GM23338 (cell line): ENCODE results near the gene LCE1C. TPM values are rescaled to one million over a fixed set of nuclear protein-coding genes. Genes with fewer than 3 reads are reported as not detected.

Experiments used
- ATAC-seq: fragments of 200-7000 bp; cut with Tn5 transposase; 3 replicates; pipeline ENCODE4 v1.9.1; 2020
- DNase-seq: peaks from one replicate; pipeline ENCODE4 v3.0.0-alpha.2; 2015; ENCODE audit warnings: low spot score
- H2AFZ ChIP-seq: fragments of 200-600 bp; sonication (generic); 2 replicates; pipeline ENCODE4 v1.8.0; 2016; ENCODE audit warnings: antibody characterized with exemption, mild to moderate bottlenecking, moderate library complexity
- H3F3A ChIP-seq: fragments of 200-600 bp; sonication (generic); replicated peaks from 2 replicates; pipeline ENCODE4 v1.8.0; 2017; ENCODE audit warnings: antibody characterized with exemption, mixed run types, low read depth
- H3K27ac ChIP-seq: fragments of 200-600 bp; sonication (generic); 2 replicates; pipeline ENCODE4 v1.6.1; 2016; ENCODE audit warnings: low read depth
- H3K27me3 ChIP-seq: fragments of 200-600 bp; sonication (generic); 2 replicates; pipeline ENCODE4 v1.8.0; 2016; ENCODE audit warnings: mild to moderate bottlenecking, mixed run types, moderate library complexity; ENCODE audit not compliant: insufficient read depth
- H3K36me3 ChIP-seq: fragments of 200-600 bp; sonication (generic); 2 replicates; pipeline ENCODE4 v1.8.0; 2016; ENCODE audit warnings: mild to moderate bottlenecking; ENCODE audit not compliant: insufficient read depth
- H3K4me1 ChIP-seq: fragments of 200-600 bp; sonication (generic); 2 replicates; pipeline ENCODE4 v1.8.0; 2016; ENCODE audit warnings: mild to moderate bottlenecking, moderate library complexity; ENCODE audit not compliant: insufficient read depth
- H3K4me2 ChIP-seq: fragments of 200-600 bp; sonication (generic); 2 replicates; pipeline ENCODE4 v1.7.1; 2017; ENCODE audit warnings: mixed run types
- H3K4me3 ChIP-seq: fragments of 200-600 bp; sonication (generic); 2 replicates; pipeline ENCODE4 v1.6.1; 2016; ENCODE audit warnings: mixed run types
- H3K79me2 ChIP-seq: fragments of 200-600 bp; sonication (generic); replicated peaks from 2 replicates; pipeline ENCODE4 v1.8.0; 2017; ENCODE audit warnings: mild to moderate bottlenecking; ENCODE audit not compliant: insufficient read depth
- H3K9me2 ChIP-seq: fragments of 200-600 bp; sonication (generic); 2 replicates; pipeline ENCODE4 v1.8.0; 2017; ENCODE audit not compliant: insufficient read depth
- H4K20me1 ChIP-seq: fragments of 200-600 bp; sonication (generic); replicated peaks from 2 replicates; pipeline ENCODE4 v1.8.0; 2017; ENCODE audit warnings: mild to moderate bottlenecking; ENCODE audit not compliant: insufficient read depth
- H3K27ac Mint-ChIP-seq: 2 replicates; pipeline ENCODE4 v1.8.0; 2020; ENCODE audit warnings: inconsistent platforms, mild to moderate bottlenecking, moderate library complexity, mixed read lengths
- H3K27me3 Mint-ChIP-seq: 3 replicates; pipeline ENCODE4 v1.8.0; 2022; ENCODE audit warnings: low read depth, mild to moderate bottlenecking, moderate library complexity, mixed read lengths, inconsistent platforms; ENCODE audit not compliant: insufficient read depth, poor library complexity
- H3K36me3 Mint-ChIP-seq: 3 replicates; pipeline ENCODE4 v1.8.0; 2021; ENCODE audit warnings: low read depth, mild to moderate bottlenecking, inconsistent platforms, moderate library complexity, mixed read lengths
- H3K4me1 Mint-ChIP-seq: 3 replicates; pipeline ENCODE4 v1.8.0; 2020; ENCODE audit warnings: mild to moderate bottlenecking, inconsistent platforms, mixed read lengths
- H3K4me3 Mint-ChIP-seq: 3 replicates; pipeline ENCODE4 v1.8.0; 2021; ENCODE audit warnings: moderate library complexity, mild to moderate bottlenecking, inconsistent platforms, mixed read lengths
- H3K9me3 Mint-ChIP-seq: 3 replicates; pipeline ENCODE4 v1.8.0; 2020; ENCODE audit warnings: moderate library complexity, mild to moderate bottlenecking, inconsistent platforms, mixed read lengths
- JUNB ChIP-seq: IDR thresholded peaks from one replicate; pipeline ENCODE4 v1.6.1; 2016; ENCODE audit warnings: antibody characterized with exemption; ENCODE audit not compliant: unreplicated experiment
- POLR2AphosphoS5 ChIP-seq: IDR thresholded peaks from 2 replicates; pipeline ENCODE4 v1.6.1; 2016; ENCODE audit warnings: antibody characterized with exemption, low read depth
- polyA plus RNA-seq: library from polyadenylated mRNA; unstranded; fragments of >200 nt; fragmentation: Nextera tagmentation; extraction: Ambion mirVana; gene quantifications from 2 replicates; pipeline ENCODE4 v1.2.1, GENCODE V29; 2016
- total RNA-seq: library from RNA; depleted of rRNA; stranded (reverse); fragments of >200 nt; shearing (Covaris generic); gene quantifications from 2 replicates; pipeline ENCODE4 v1.2.3, GENCODE V29; 2014
- TF ChIP-seq, protein P1 (sequence below), 2 experiments: fragments of 200-600 bp in 1 of 2; sonication (generic) in 1 of 2; conservative IDR thresholded peaks; 2 replicates each; pipeline versions ENCODE4 v1.5.1 to v1.6.1; 2016 to 2017; ENCODE audit warnings: antibody characterized with exemption in 2 of 2, low read depth in 2 of 2, mild to moderate bottlenecking in 2 of 2, moderate library complexity in 1 of 2
- TF ChIP-seq, protein P2 (sequence below): IDR thresholded peaks from one replicate; pipeline ENCODE4 v1.6.1; 2018; ENCODE audit warnings: antibody characterized with exemption; ENCODE audit not compliant: unreplicated experiment

LCE1C gene
- total and polyA plus RNA-seq, 2 experiments from 2014 or later, result not detected

DNA sequence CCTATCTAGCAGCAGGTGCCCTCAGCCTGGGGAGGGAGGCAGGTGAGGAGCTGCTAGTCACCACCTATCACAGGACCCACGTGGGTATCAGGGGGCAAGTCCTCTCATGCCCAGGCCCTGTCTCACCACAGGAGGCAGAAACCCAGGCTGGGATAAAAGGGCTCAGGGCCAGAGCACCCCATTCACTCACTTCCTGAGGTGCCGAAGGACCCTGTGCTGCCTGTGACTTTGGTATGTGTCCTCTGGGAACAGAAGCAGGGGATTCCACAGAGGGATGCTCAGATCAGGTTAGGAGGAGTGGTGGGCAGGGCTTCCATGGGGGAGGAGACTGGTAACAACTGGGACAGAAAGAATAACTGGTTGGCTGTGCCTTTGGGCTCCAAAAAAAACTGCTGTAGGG is 20.4 kb downstream of the LCE1C start, which contains the start of gene LCE1E (continued):
- TF ChIP-seq, protein P1, sequence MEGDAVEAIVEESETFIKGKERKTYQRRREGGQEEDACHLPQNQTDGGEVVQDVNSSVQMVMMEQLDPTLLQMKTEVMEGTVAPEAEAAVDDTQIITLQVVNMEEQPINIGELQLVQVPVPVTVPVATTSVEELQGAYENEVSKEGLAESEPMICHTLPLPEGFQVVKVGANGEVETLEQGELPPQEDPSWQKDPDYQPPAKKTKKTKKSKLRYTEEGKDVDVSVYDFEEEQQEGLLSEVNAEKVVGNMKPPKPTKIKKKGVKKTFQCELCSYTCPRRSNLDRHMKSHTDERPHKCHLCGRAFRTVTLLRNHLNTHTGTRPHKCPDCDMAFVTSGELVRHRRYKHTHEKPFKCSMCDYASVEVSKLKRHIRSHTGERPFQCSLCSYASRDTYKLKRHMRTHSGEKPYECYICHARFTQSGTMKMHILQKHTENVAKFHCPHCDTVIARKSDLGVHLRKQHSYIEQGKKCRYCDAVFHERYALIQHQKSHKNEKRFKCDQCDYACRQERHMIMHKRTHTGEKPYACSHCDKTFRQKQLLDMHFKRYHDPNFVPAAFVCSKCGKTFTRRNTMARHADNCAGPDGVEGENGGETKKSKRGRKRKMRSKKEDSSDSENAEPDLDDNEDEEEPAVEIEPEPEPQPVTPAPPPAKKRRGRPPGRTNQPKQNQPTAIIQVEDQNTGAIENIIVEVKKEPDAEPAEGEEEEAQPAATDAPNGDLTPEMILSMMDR (conservative IDR thresholded peaks at IDR 0.05; ENCODE audit: low read depth in 2 of 2), result no peak
- TF ChIP-seq, protein P2, sequence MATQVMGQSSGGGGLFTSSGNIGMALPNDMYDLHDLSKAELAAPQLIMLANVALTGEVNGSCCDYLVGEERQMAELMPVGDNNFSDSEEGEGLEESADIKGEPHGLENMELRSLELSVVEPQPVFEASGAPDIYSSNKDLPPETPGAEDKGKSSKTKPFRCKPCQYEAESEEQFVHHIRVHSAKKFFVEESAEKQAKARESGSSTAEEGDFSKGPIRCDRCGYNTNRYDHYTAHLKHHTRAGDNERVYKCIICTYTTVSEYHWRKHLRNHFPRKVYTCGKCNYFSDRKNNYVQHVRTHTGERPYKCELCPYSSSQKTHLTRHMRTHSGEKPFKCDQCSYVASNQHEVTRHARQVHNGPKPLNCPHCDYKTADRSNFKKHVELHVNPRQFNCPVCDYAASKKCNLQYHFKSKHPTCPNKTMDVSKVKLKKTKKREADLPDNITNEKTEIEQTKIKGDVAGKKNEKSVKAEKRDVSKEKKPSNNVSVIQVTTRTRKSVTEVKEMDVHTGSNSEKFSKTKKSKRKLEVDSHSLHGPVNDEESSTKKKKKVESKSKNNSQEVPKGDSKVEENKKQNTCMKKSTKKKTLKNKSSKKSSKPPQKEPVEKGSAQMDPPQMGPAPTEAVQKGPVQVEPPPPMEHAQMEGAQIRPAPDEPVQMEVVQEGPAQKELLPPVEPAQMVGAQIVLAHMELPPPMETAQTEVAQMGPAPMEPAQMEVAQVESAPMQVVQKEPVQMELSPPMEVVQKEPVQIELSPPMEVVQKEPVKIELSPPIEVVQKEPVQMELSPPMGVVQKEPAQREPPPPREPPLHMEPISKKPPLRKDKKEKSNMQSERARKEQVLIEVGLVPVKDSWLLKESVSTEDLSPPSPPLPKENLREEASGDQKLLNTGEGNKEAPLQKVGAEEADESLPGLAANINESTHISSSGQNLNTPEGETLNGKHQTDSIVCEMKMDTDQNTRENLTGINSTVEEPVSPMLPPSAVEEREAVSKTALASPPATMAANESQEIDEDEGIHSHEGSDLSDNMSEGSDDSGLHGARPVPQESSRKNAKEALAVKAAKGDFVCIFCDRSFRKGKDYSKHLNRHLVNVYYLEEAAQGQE, result no peak
- no peak for TF ChIP-seq POLR2AphosphoS5

- DNase-seq (no peak), ATAC-seq (no peak)
- Histone ChIP-seq H3K9me2 (no peaks in the 10 kb centered on the region; the same call in none of the 2 replicates), H3F3A (no peaks in the 10 kb centered on the region), H3K27me3 (no peaks in the 10 kb centered on the region), H4K20me1 (no peaks in the 10 kb centered on the region), H3K36me3 (no peaks in the 10 kb centered on the region), H3K4me3 (no peak overlapping the region), H3K79me2 (no peaks in the 10 kb centered on the region), H3K27ac (no peak overlapping the region), H3K4me1 (peaks cover 3% of the 10 kb centered on the region; the same call in 1 of the 2 replicates), H3K4me2 (no peak overlapping the region), H2AFZ (no peak overlapping the region)
- Mint-ChIP-seq H3K27ac (no peak overlapping the region), H3K36me3 (no peaks in the 10 kb centered on the region), H3K27me3 (peaks cover 2% of the 10 kb centered on the region), H3K4me1 (peaks cover 8% of the 10 kb centered on the region), H3K4me3 (no peak overlapping the region), H3K9me3 (no peaks in the 10 kb centered on the region)
- TF ChIP-seq, protein P2, result no peak
- no peak for TF ChIP-seq JUNB
Measured at GRCh38 chr1:152783095-152783494, 23.4 kb downstream of the LCE1C start.
